ENCODE data around the gene POU6F2.

Gene POU6F2

GRCh38 chr7:39353615-39354376, 376.1 kb downstream of the POU6F2 start:
- TF ChIP-seq CTCF (IDR thresholded peaks at IDR 0.05; ENCODE audit: extremely low read depth, insufficient read depth, missing control alignments): no peak
- in situ Hi-C loops (cut with MboI; ENCODE audit: low pct_unique_long_range_greater_than_20kb, low sequenced_read_pairs, unreplicated experiment): no loop called here
- DNase-seq (ENCODE audit: low spot score): no peak

GRCh38 chr7:39355664-39356063, 378.0 kb downstream of the POU6F2 start:
- DNase-seq (ENCODE audit: low spot score): no peak
- in situ Hi-C loops (cut with MboI; ENCODE audit: low pct_unique_long_range_greater_than_20kb, low sequenced_read_pairs, unreplicated experiment): no loop called here
- TF ChIP-seq CTCF (IDR thresholded peaks at IDR 0.05; ENCODE audit: extremely low read depth, insufficient read depth, missing control alignments): no peak

GRCh38 chr7:39356172-39356925, 378.6 kb downstream of the POU6F2 start:
- no peak for DNase-seq (ENCODE audit: low spot score)
- in situ Hi-C loops (cut with MboI; ENCODE audit: low pct_unique_long_range_greater_than_20kb, low sequenced_read_pairs, unreplicated experiment): no loop called here
- no peak for TF ChIP-seq CTCF (IDR thresholded peaks at IDR 0.05; ENCODE audit: extremely low read depth, insufficient read depth, missing control alignments)

- in situ Hi-C loops (cut with MboI; ENCODE audit: low pct_unique_long_range_greater_than_20kb, low sequenced_read_pairs, unreplicated experiment): no loop called here
- TF ChIP-seq CTCF (IDR thresholded peaks at IDR 0.05; ENCODE audit: extremely low read depth, insufficient read depth, missing control alignments): peak; percentile 38
- DNase-seq (ENCODE audit: low spot score): no peak
Observed at GRCh38 chr7:39357648-39358047, 379.9 kb downstream of the POU6F2 start.

GRCh38 chr7:39360038-39360437, 382.3 kb downstream of the POU6F2 start:
- TF ChIP-seq CTCF (IDR thresholded peaks at IDR 0.05; ENCODE audit: extremely low read depth, insufficient read depth, missing control alignments): no peak
- in situ Hi-C loops (cut with MboI; ENCODE audit: low pct_unique_long_range_greater_than_20kb, low sequenced_read_pairs, unreplicated experiment): no loop called here
- no peak for DNase-seq (ENCODE audit: low spot score)

GRCh38 chr7:39360766-39361165, 383.1 kb downstream of the POU6F2 start:
- no peak for DNase-seq (ENCODE audit: low spot score)
- TF ChIP-seq CTCF (IDR thresholded peaks at IDR 0.05; ENCODE audit: extremely low read depth, insufficient read depth, missing control alignments): no peak
- in situ Hi-C loops (cut with MboI; ENCODE audit: low pct_unique_long_range_greater_than_20kb, low sequenced_read_pairs, unreplicated experiment): no loop called here
